MM.1S (cell line): ENCODE results near the gene NCKAP5.

ENCODE experiments used
- DNase-seq: peaks from one replicate; pipeline ENCODE4 v3.0.0-alpha.2; 2015
- H2AFZ ChIP-seq: fragments of 300-600 bp; sonication (generic); 2 replicates; pipeline ENCODE4 v1.6.0; 2016; ENCODE audit warnings: antibody characterized with exemption, low read length
- H3F3A ChIP-seq: fragments of 300-600 bp; sonication (generic); 2 replicates; pipeline ENCODE4 v1.6.1; 2016; ENCODE audit warnings: mild to moderate bottlenecking, antibody characterized with exemption, low read length, moderate library complexity, mixed read lengths; ENCODE audit not compliant: insufficient read depth
- H3K27ac ChIP-seq: fragments of 300-600 bp; sonication (generic); 2 replicates; pipeline ENCODE4 v1.5.1; 2016; ENCODE audit warnings: mild to moderate bottlenecking, low read length
- H3K27me3 ChIP-seq: fragments of 300-600 bp; sonication (generic); replicated peaks from 2 replicates; pipeline ENCODE4 v1.6.0; 2016; ENCODE audit warnings: low read length; ENCODE audit not compliant: insufficient read depth
- H3K36me3 ChIP-seq: fragments of 300-600 bp; sonication (generic); replicated peaks from 2 replicates; pipeline ENCODE4 v1.6.1; 2016; ENCODE audit warnings: mild to moderate bottlenecking, low read length, mixed read lengths; ENCODE audit not compliant: insufficient read depth
- H3K4me1 ChIP-seq: fragments of 300-600 bp; sonication (generic); 2 replicates; pipeline ENCODE4 v1.6.1; 2016; ENCODE audit warnings: low read length, mixed read lengths
- H3K4me2 ChIP-seq: fragments of 300-600 bp; sonication (generic); 2 replicates; pipeline ENCODE4 v1.6.0; 2016; ENCODE audit warnings: low read depth, low read length
- H3K4me3 ChIP-seq: fragments of 300-600 bp; sonication (generic); 2 replicates; pipeline ENCODE4 v1.5.1; 2016; ENCODE audit warnings: low read length, mixed read lengths
- H3K79me2 ChIP-seq: fragments of 300-600 bp; sonication (generic); 2 replicates; pipeline ENCODE4 v1.6.1; 2016; ENCODE audit warnings: mixed run types, low read length, mixed read lengths
- H3K9ac ChIP-seq: fragments of 300-600 bp; sonication (generic); 2 replicates; pipeline ENCODE4 v1.6.1; 2016; ENCODE audit warnings: low read length, mixed read lengths
- H3K9me2 ChIP-seq: fragments of 300-600 bp; sonication (generic); replicated peaks from 2 replicates; pipeline ENCODE4 v1.6.1; 2016; ENCODE audit warnings: mild to moderate bottlenecking, low read length, mixed read lengths; ENCODE audit not compliant: insufficient read depth
- H3K9me3 ChIP-seq: fragments of 300-600 bp; sonication (generic); replicated peaks from 2 replicates; pipeline ENCODE4 v1.6.1; 2016; ENCODE audit warnings: mild to moderate bottlenecking, low read length, mixed read lengths; ENCODE audit not compliant: insufficient read depth
- H4K20me1 ChIP-seq: fragments of 300-600 bp; sonication (generic); 2 replicates; pipeline ENCODE4 v1.6.1; 2016; ENCODE audit warnings: mild to moderate bottlenecking, low read length, moderate library complexity, mixed read lengths; ENCODE audit not compliant: insufficient read depth
- EZH2 ChIP-seq: fragments of 300-600 bp; sonication (generic); optimal IDR thresholded peaks from 2 replicates; pipeline ENCODE3; 2017; ENCODE audit warnings: low read depth, mild to moderate bottlenecking, antibody characterized with exemption, low read length, mixed read lengths
- EZH2phosphoT487 ChIP-seq: fragments of 300-600 bp; sonication (generic); IDR thresholded peaks from 2 replicates; pipeline ENCODE4 v1.6.1; 2018; ENCODE audit warnings: antibody characterized with exemption, low read length
- TF ChIP-seq, protein P1 (sequence below): fragments of 300-600 bp; sonication (generic); IDR thresholded peaks from 2 replicates; pipeline ENCODE4 v1.5.1; 2016; ENCODE audit warnings: antibody characterized with exemption, low read length, mixed read lengths

NCKAP5 gene

DNA sequence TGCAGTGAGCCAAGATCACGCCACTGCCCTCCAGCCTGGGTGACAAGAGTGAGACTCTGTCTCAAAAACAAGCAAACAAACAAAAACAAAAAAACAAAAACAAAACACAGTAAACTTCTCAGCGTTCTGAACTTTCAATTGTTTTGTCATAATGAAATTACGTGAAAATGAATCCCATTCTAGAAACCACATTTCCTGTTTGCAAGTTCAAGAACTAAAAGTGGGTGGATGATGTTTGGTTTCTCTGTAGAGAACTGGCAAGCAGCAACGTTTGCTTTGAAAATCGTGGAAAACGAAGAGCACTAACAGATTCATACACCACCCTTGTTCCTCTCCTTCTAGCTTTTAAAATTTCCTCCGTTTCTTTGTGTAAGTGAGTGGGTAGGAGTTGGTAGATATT is 672.2 kb downstream of the NCKAP5 start:
- DNase-seq, result peak; percentile 33
- Histone ChIP-seq H2AFZ (no peak overlapping the region), H3K27me3 (no peaks in the 10 kb centered on the region), H3K9ac (no peak overlapping the region), H3K36me3 (no peaks in the 10 kb centered on the region), H3K4me3 (0 out of 2 replicates have a peak overlapping the region, but pooled peaks have one; percentile 26), H3K27ac (no peak overlapping the region), H3F3A (no peaks in the 10 kb centered on the region), H3K9me2 (no peaks in the 10 kb centered on the region), H3K4me1 (peaks cover 6% of the 10 kb centered on the region), H3K4me2 (peak overlapping the region; percentile 18; the same call in 1 of the 2 replicates), H3K79me2 (no peaks in the 10 kb centered on the region), H3K9me3 (no peaks in the 10 kb centered on the region), H4K20me1 (no peaks in the 10 kb centered on the region)
- TF ChIP-seq EZH2 (no peak), EZH2phosphoT487 (no peak)
- TF ChIP-seq, protein P1, sequence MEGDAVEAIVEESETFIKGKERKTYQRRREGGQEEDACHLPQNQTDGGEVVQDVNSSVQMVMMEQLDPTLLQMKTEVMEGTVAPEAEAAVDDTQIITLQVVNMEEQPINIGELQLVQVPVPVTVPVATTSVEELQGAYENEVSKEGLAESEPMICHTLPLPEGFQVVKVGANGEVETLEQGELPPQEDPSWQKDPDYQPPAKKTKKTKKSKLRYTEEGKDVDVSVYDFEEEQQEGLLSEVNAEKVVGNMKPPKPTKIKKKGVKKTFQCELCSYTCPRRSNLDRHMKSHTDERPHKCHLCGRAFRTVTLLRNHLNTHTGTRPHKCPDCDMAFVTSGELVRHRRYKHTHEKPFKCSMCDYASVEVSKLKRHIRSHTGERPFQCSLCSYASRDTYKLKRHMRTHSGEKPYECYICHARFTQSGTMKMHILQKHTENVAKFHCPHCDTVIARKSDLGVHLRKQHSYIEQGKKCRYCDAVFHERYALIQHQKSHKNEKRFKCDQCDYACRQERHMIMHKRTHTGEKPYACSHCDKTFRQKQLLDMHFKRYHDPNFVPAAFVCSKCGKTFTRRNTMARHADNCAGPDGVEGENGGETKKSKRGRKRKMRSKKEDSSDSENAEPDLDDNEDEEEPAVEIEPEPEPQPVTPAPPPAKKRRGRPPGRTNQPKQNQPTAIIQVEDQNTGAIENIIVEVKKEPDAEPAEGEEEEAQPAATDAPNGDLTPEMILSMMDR, result no peak

GRCh38 chr2:132891498-132891897 is 676.8 kb downstream of the NCKAP5 start:
- no peak overlapping the region for H2AFZ ChIP-seq
- no peak overlapping the region for H3K4me2 ChIP-seq
- H3K9me2 ChIP-seq, result no peaks in the 10 kb centered on the region
- TF ChIP-seq EZH2phosphoT487, result no peak
- TF ChIP-seq EZH2, result no peak
- TF ChIP-seq, protein P1, result no peak
- H3K27me3 ChIP-seq, result no peaks in the 10 kb centered on the region
- H3K4me1 ChIP-seq, result peaks cover 4% of the 10 kb centered on the region
- no peak overlapping the region for H3K9ac ChIP-seq
- no peak overlapping the region for H3K27ac ChIP-seq
- H3K79me2 ChIP-seq, result no peaks in the 10 kb centered on the region
- no peaks in the 10 kb centered on the region for H3K36me3 ChIP-seq
- no peaks in the 10 kb centered on the region for H3K9me3 ChIP-seq
- H3F3A ChIP-seq, result no peaks in the 10 kb centered on the region
- no peak overlapping the region for H3K4me3 ChIP-seq
- no peak for DNase-seq
- no peaks in the 10 kb centered on the region for H4K20me1 ChIP-seq

- Histone ChIP-seq H4K20me1 (no peaks in the 10 kb centered on the region), H2AFZ (no peak overlapping the region), H3K9me2 (no peaks in the 10 kb centered on the region), H3K9me3 (no peaks in the 10 kb centered on the region), H3F3A (no peaks in the 10 kb centered on the region), H3K36me3 (no peaks in the 10 kb centered on the region), H3K4me1 (no peaks in the 10 kb centered on the region), H3K79me2 (no peaks in the 10 kb centered on the region), H3K4me2 (no peak overlapping the region), H3K27ac (no peak overlapping the region), H3K4me3 (no peak overlapping the region), H3K27me3 (no peaks in the 10 kb centered on the region), H3K9ac (no peak overlapping the region)
- TF ChIP-seq, protein P1, result no peak
- no peak for TF ChIP-seq EZH2phosphoT487
- no peak for TF ChIP-seq EZH2
- no peak for DNase-seq
Observed at GRCh38 chr2:132886574-132886973, 681.7 kb downstream of the NCKAP5 start.

GRCh38 chr2:132884705-132885104 is 683.6 kb downstream of the NCKAP5 start:
- Histone ChIP-seq H4K20me1 (no peaks in the 10 kb centered on the region), H3K4me1 (no peaks in the 10 kb centered on the region), H3K27me3 (no peaks in the 10 kb centered on the region), H3K4me2 (no peak overlapping the region), H2AFZ (no peak overlapping the region), H3K79me2 (no peaks in the 10 kb centered on the region), H3K9ac (no peak overlapping the region), H3K9me3 (no peaks in the 10 kb centered on the region), H3K4me3 (no peak overlapping the region), H3F3A (no peaks in the 10 kb centered on the region), H3K27ac (no peak overlapping the region), H3K9me2 (no peaks in the 10 kb centered on the region), H3K36me3 (no peaks in the 10 kb centered on the region)
- TF ChIP-seq, protein P1, result no peak
- TF ChIP-seq EZH2 (no peak), EZH2phosphoT487 (no peak)
- DNase-seq, result no peak
